Measurements from ENCODE around the gene TBC1D1. TPM values are rescaled to one million over a fixed set of nuclear protein-coding genes. Genes with fewer than 3 reads are reported as not detected.

TBC1D1 gene
- total and polyA plus RNA-seq, 2 donors (not counting 3 experiments of a cell fraction or from before 2014, with no cell fraction given): 63.5 to 116 TPM

DNA sequence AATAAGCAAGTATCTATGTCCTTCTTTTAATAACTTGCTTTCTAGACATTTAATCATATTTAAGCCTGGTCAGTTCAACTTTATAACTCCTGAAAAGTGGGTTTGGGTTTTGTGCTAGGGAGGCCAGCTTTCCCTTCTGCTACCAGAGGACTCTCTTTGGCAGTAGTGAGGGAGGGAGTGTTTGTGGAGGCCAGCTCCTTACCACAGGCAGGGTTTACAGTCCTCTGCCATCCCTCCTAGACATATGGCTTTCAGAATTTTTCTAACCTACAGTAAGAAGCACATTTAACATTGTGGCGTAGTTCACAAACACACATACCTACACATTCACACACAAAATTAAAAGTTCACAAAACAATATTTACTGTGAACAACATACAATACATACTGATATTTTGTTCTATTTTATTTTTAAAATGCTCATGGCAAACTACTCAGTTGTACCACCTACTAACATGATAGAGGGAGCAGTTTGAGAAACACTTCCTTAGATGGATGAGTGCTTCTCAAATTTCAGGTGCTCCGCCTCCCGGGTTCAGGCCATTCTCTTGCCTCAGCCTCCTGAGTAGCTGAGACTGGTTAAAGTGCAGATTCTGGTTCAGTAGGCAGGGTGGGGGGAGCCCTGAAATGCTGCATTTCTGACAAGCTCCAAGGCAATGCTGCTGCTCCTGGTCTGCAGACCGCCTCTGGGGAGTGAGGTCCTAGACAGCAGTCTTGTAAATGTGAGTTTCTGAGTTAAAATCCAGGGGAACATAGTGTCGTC is 156.0 kb downstream of the TBC1D1 start:
- TF ChIP-seq POLR2A (IDR thresholded peaks at IDR 0.05; ENCODE audit: low read depth, low read length) (no peak), FOS (IDR thresholded peaks at IDR 0.05; ENCODE audit: borderline replicate concordance, insufficient read depth, low read length) (no peak), MYC (IDR thresholded peaks at IDR 0.05; ENCODE audit: low read depth, low read length) (no peak), GATA2 (IDR thresholded peaks at IDR 0.05; ENCODE audit: insufficient read depth, insufficient read length, low read depth, low read length) (no peak), POLR2AphosphoS5 (IDR thresholded peaks at IDR 0.05; ENCODE audit: insufficient read depth, low read depth, low read length) (no peak), EZH2 (IDR thresholded peaks at IDR 0.05; ENCODE audit: borderline replicate concordance, low read depth, low read length, severe bottlenecking) (no peak), JUN (IDR thresholded peaks at IDR 0.05; ENCODE audit: borderline replicate concordance, insufficient read depth, insufficient read length, low read depth) (no peak), MAX (IDR thresholded peaks at IDR 0.05; ENCODE audit: insufficient read depth, insufficient read length) (no peak)
- TF ChIP-seq, protein P1, sequence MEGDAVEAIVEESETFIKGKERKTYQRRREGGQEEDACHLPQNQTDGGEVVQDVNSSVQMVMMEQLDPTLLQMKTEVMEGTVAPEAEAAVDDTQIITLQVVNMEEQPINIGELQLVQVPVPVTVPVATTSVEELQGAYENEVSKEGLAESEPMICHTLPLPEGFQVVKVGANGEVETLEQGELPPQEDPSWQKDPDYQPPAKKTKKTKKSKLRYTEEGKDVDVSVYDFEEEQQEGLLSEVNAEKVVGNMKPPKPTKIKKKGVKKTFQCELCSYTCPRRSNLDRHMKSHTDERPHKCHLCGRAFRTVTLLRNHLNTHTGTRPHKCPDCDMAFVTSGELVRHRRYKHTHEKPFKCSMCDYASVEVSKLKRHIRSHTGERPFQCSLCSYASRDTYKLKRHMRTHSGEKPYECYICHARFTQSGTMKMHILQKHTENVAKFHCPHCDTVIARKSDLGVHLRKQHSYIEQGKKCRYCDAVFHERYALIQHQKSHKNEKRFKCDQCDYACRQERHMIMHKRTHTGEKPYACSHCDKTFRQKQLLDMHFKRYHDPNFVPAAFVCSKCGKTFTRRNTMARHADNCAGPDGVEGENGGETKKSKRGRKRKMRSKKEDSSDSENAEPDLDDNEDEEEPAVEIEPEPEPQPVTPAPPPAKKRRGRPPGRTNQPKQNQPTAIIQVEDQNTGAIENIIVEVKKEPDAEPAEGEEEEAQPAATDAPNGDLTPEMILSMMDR (IDR thresholded peaks at IDR 0.05; ENCODE audit: extremely low read depth in 1 of 2, insufficient read depth in 1 of 2, low read depth in 1 of 2, low read length in 2 of 2): no peak
- Histone ChIP-seq H4K20me1 (replicated peaks; ENCODE audit: control insufficient read depth, extremely low read depth, insufficient read depth, low read length) (no peaks in the 10 kb centered on the region), H3K4me2 (ENCODE audit: insufficient read depth, low read length) (no peak overlapping the region), H3K4me3 (replicated peaks in 1 of 3; ENCODE audit: insufficient read depth in 1 of 3, low read depth in 1 of 3, low read length in 3 of 3) (no peak overlapping the region), H3K9me3 (replicated peaks; ENCODE audit: control insufficient read depth, insufficient read depth, low read length) (no peaks in the 10 kb centered on the region), H3K36me3 (ENCODE audit: control insufficient read depth in 2 of 2, extremely low read depth in 1 of 2, insufficient read depth in 2 of 2, low read length in 2 of 2) (peaks cover 0 to 4% of the 10 kb centered on the region in 2 experiments), H3K9ac (replicated peaks; ENCODE audit: extremely low read depth, insufficient read depth, low read length) (no peak overlapping the region), H2AFZ (ENCODE audit: low read depth, low read length) (no peak overlapping the region), H3K27me3 (ENCODE audit: control insufficient read depth in 2 of 2, insufficient read depth in 2 of 2, low read length in 2 of 2) (no peaks in the 10 kb centered on the region), H3K4me1 (ENCODE audit: control insufficient read depth, extremely low read depth, insufficient read depth, low read length) (peaks cover 17% of the 10 kb centered on the region), H3K27ac (ENCODE audit: insufficient read depth, low read depth, low read length) (no peak overlapping the region), H3K9me1 (replicated peaks; ENCODE audit: control insufficient read depth, extremely low read depth, insufficient read depth, low read length) (no peaks in the 10 kb centered on the region), H3K79me2 (ENCODE audit: control insufficient read depth, insufficient read depth, low read length) (no peaks in the 10 kb centered on the region)
- FAIRE-seq (no peak), DNase-seq (ENCODE audit: low read depth, low spot score) (no peak)
- dilution Hi-C loops (cut with MboI; ENCODE audit: extremely low pct_ligation_motif_present, low sequenced_read_pairs): no loop called here
- intact Hi-C loops (cut with micrococcal nuclease): no loop called here
- no TSS peak for BruUV-seq (replicated peaks)
- ChIA-PET CTCF (interaction anchor here (1.2 to 3.2 kb wide), 2 partner anchors 12 to 68 kb away, joined by 3 to 16 read pairs; no protein-coding TSS in a partner anchor), POLR2A (no interaction called here)

Measured in endothelial cell of umbilical vein (primary cell).